Sigmoid colon (tissue), 7 donors: ENCODE data around the gene CHCHD6. TPM values are rescaled to one million over a fixed set of nuclear protein-coding genes. Genes with fewer than 3 reads are reported as not detected.

Source experiments
- DNase-seq: peaks from one replicate; pipeline ENCODE4 v3.0.0-alpha.2; 2019
- H3K27ac ChIP-seq, 4 donors: fragments of 200-600 bp; sonication (generic); one replicate each; pipeline ENCODE4 v1.5.1; 2016 to 2019; ENCODE audit warnings: mild to moderate bottlenecking in 1 of 4
- H3K27me3 ChIP-seq, 3 donors: fragments of 200-600 bp; sonication (generic); one replicate each; pipeline ENCODE4 v1.5.1; 2019; ENCODE audit warnings: mild to moderate bottlenecking in 1 of 3
- H3K36me3 ChIP-seq, 4 donors: fragments of 200-600 bp; sonication (generic); one replicate each; pipeline ENCODE4 v1.5.1; 2016 to 2019
- H3K4me1 ChIP-seq, 4 donors: fragments of 200-600 bp; sonication (generic); one replicate each; pipeline ENCODE4 v1.5.1; 2017 to 2019
- H3K4me3 ChIP-seq, 4 donors: fragments of 200-600 bp; sonication (generic); one replicate each; pipeline ENCODE4 v1.5.1; 2017 to 2019; ENCODE audit warnings: mild to moderate bottlenecking in 2 of 4, moderate library complexity in 1 of 4
- H3K9me3 ChIP-seq, 4 donors: fragments of 200-600 bp in 3 of 4; sonication (generic) in 3 of 4; one replicate each; pipeline versions ENCODE4 v1.5.1 to v1.6.1; 2013 to 2019
- CTCF ChIP-seq, 4 experiments: fragments of 450-650 bp in 3 of 4; fragments of 200-600 bp in 1 of 4; IDR thresholded peaks; one replicate each; pipeline ENCODE4 v1.5.1; 2016 to 2019; ENCODE audit warnings: antibody characterized with exemption in 4 of 4, mild to moderate bottlenecking in 3 of 4, moderate library complexity in 2 of 4
- EP300 ChIP-seq, 4 donors: sonication (generic); formaldehyde crosslinking; IDR thresholded peaks; one replicate each; pipeline ENCODE4 v1.6.1; 2017; ENCODE audit warnings: antibody characterized with exemption in 4 of 4
- POLR2A ChIP-seq, 2 donors: fragments of 450-650 bp; IDR thresholded peaks; one replicate each; pipeline ENCODE4 v1.6.1; 2016; ENCODE audit warnings: antibody characterized with exemption in 2 of 2, mild to moderate bottlenecking in 2 of 2, moderate library complexity in 2 of 2
- POLR2AphosphoS5 ChIP-seq, 4 donors: sonication (generic); formaldehyde crosslinking; IDR thresholded peaks; one replicate each; pipeline ENCODE4 v1.6.1; 2017; ENCODE audit warnings: antibody characterized with exemption in 4 of 4
- WGBS, 2 donors: extraction: QIAGEN DNeasy Blood & Tissue Kit; methylation state at CpG; one replicate each; pipeline ENCODE4 v1.1.7; 2013; 5-methylcytosine and 5-hydroxymethylcytosine counted together
- intact Hi-C: fragments of 100-400 bp; cut with DNase I; formaldehyde crosslinking; loops from one replicate; pipeline ENCODE4 v1.15.1; 2023
- polyA plus RNA-seq, 3 donors: library from polyadenylated mRNA; stranded (reverse); fragments of 200-250 nt; gene quantifications; one replicate each; pipeline ENCODE4 v1.2.3, GENCODE V29; 2013
- total RNA-seq, 4 donors: library from RNA; depleted of rRNA; stranded (reverse); fragments of >200 nt; gene quantifications; one replicate each; pipeline ENCODE4 v1.1.0, GENCODE V29; 2016
- donor health status: healthy with polysubstance abuse.
- donor health status: Bipolar disorder and iron deficiency.
- donor health status: healthy.

Gene CHCHD6
- total and polyA plus RNA-seq, 7 donors = 8.0 to 20.9 (median 14.4) TPM

GRCh38 chr3:126995254-126995780 is 291.3 kb downstream of the CHCHD6 start:
- H3K27ac ChIP-seq = peak overlapping the region in 1 of 4 donors; percentile 62
- H3K4me1 ChIP-seq = peaks cover 0 to 20% (median 14%) of the 10 kb centered on the region in 4 donors
- no peak for DNase-seq
- no peaks in the 10 kb centered on the region for H3K27me3 ChIP-seq
- H3K9me3 ChIP-seq = no peaks in the 10 kb centered on the region
- no peak overlapping the region for H3K4me3 ChIP-seq
- WGBS, 2 donors = 76 to 90% methylated on average over 12 of the region's 12 CpGs
- intact Hi-C loops = no loop called here
- TF ChIP-seq POLR2A (IDR thresholded peaks at IDR 0.05) (no peak), EP300 (IDR thresholded peaks at IDR 0.05) (no peak), CTCF (IDR thresholded peaks at IDR 0.05) (no peak), POLR2AphosphoS5 (IDR thresholded peaks at IDR 0.05) (no peak)
- peaks cover 0 to 10% (median under 1%) of the 10 kb centered on the region in 4 donors for H3K36me3 ChIP-seq

- peaks cover 0 to 21% (median 14%) of the 10 kb centered on the region in 4 donors for H3K4me1 ChIP-seq
- no peak overlapping the region for H3K27ac ChIP-seq
- DNase-seq = no peak
- H3K36me3 ChIP-seq = peaks cover 0 to 9% (median 0%) of the 10 kb centered on the region in 4 donors
- no peak for TF ChIP-seq CTCF (IDR thresholded peaks at IDR 0.05)
- TF ChIP-seq EP300 (IDR thresholded peaks at IDR 0.05) = no peak
- TF ChIP-seq POLR2A (IDR thresholded peaks at IDR 0.05) = no peak
- TF ChIP-seq POLR2AphosphoS5 (IDR thresholded peaks at IDR 0.05) = no peak
- WGBS, 2 donors = 87 to 92% methylated on average over 11 of the region's 11 CpGs
- no peaks in the 10 kb centered on the region for H3K27me3 ChIP-seq
- H3K4me3 ChIP-seq = no peak overlapping the region
- intact Hi-C loops = no loop called here
- H3K9me3 ChIP-seq = no peaks in the 10 kb centered on the region
Measured at GRCh38 chr3:126995926-126996512, 292.0 kb downstream of the CHCHD6 start.

GRCh38 chr3:126996905-126997304 is 292.9 kb downstream of the CHCHD6 start:
- no peak for TF ChIP-seq CTCF (IDR thresholded peaks at IDR 0.05)
- no peak for TF ChIP-seq POLR2A (IDR thresholded peaks at IDR 0.05)
- no peak for TF ChIP-seq POLR2AphosphoS5 (IDR thresholded peaks at IDR 0.05)
- TF ChIP-seq EP300 (IDR thresholded peaks at IDR 0.05) = no peak
- peaks cover 0 to 30% (median 20%) of the 10 kb centered on the region in 4 donors for H3K4me1 ChIP-seq
- no peak overlapping the region for H3K27ac ChIP-seq
- no peaks in the 10 kb centered on the region for H3K27me3 ChIP-seq
- no peak for DNase-seq
- H3K4me3 ChIP-seq = no peak overlapping the region
- intact Hi-C loops = no loop called here
- no peaks in the 10 kb centered on the region for H3K36me3 ChIP-seq
- H3K9me3 ChIP-seq = no peaks in the 10 kb centered on the region
- WGBS, 2 donors = 94% methylated on average over 7 of the region's 7 CpGs

GRCh38 chr3:126997455-126998038 is 293.5 kb downstream of the CHCHD6 start:
- peaks cover 0 to 37% (median 26%) of the 10 kb centered on the region in 4 donors for H3K4me1 ChIP-seq
- no peak for DNase-seq
- no peak overlapping the region for H3K27ac ChIP-seq
- H3K27me3 ChIP-seq = no peaks in the 10 kb centered on the region
- TF ChIP-seq POLR2AphosphoS5 (IDR thresholded peaks at IDR 0.05) (no peak), POLR2A (IDR thresholded peaks at IDR 0.05) (no peak), EP300 (IDR thresholded peaks at IDR 0.05) (no peak), CTCF (IDR thresholded peaks at IDR 0.05) (no peak)
- intact Hi-C loops = no loop called here
- H3K9me3 ChIP-seq = no peaks in the 10 kb centered on the region
- no peaks in the 10 kb centered on the region for H3K36me3 ChIP-seq
- H3K4me3 ChIP-seq = no peak overlapping the region
- WGBS, 2 donors = 93% methylated on average over 19 of the region's 19 CpGs
